HepG2 (cell line): ENCODE measurements around the gene EPHA3.

Source experiments
- EP300 ChIP-seq, 3 experiments: sonication (generic) in 1 of 3; formaldehyde crosslinking in 1 of 3; IDR thresholded peaks; 2 replicates each; pipeline versions ENCODE4 v1.5.1 to v1.6.1; 2011 to 2020; ENCODE audit warnings: low read depth in 2 of 3, low read length in 2 of 3, borderline replicate concordance in 1 of 3, improper control_type of control experiment in 1 of 3, mild to moderate bottlenecking in 1 of 3, missing genetic modification reagents in 1 of 3, moderate library complexity in 1 of 3
- FOSL2 ChIP-seq: sonication (generic); formaldehyde crosslinking; IDR thresholded peaks from 2 replicates; pipeline ENCODE4 v1.4.0; 2020; ENCODE audit warnings: missing genetic modification reagents
- FOXK2 ChIP-seq: fragments of 450-650 bp; IDR thresholded peaks from 2 replicates; pipeline ENCODE4 v1.6.1; 2016
- POLR2A ChIP-seq, 2 experiments: IDR thresholded peaks; 2 replicates each; pipeline ENCODE4 v1.6.1; 2011; ENCODE audit warnings: low read depth in 2 of 2, low read length in 2 of 2, mild to moderate bottlenecking in 1 of 2, moderate library complexity in 1 of 2; ENCODE audit not compliant: insufficient read depth in 1 of 2
- POLR2AphosphoS5 ChIP-seq: IDR thresholded peaks from 2 replicates; pipeline ENCODE4 v1.6.1; 2012; ENCODE audit warnings: low read depth, low read length
- TAF1 ChIP-seq: sonication (generic); formaldehyde crosslinking; IDR thresholded peaks from 2 replicates; pipeline ENCODE4 v1.4.0; 2020; ENCODE audit warnings: missing genetic modification reagents
- TF ChIP-seq, protein P1 (sequence below): IDR thresholded peaks from 2 replicates; pipeline ENCODE4 v1.6.1; 2016; ENCODE audit warnings: low read depth, missing genetic modification reagents, missing compliant biosample characterization

DNA sequence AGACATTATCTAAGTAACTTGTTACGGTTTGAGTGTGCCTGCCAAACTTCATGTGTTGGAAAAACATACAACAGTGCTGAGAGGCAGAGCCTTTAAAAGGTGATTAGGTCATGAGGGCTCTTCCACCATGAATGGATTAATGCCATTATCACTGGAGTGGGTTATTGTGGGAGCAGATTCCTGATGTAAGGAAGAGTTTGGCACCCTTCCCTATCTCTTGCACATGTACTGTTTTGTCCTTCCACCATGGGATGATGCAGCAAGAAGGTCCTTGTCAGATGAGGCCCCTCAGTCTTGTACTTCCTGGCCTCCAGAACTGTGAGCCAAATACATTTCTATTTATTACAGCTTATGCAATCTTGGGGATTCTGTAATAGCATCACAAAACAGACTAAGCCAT lies 413.9 kb downstream of the EPHA3 start:
- TF ChIP-seq POLR2AphosphoS5 (no peak), POLR2A (IDR thresholded peaks at IDR 0.05; ENCODE audit: insufficient read depth in 1 of 2, low read depth in 2 of 2, low read length in 2 of 2) (no peak), EP300 (IDR thresholded peaks at IDR 0.05; ENCODE audit: low read depth in 2 of 2, low read length in 2 of 2) (no peak), EP300 (CRISPR knock-in tag; IDR thresholded peaks at IDR 0.05; ENCODE audit: borderline replicate concordance) (no peak), TAF1 (CRISPR knock-in tag) (no peak), FOXK2 (no peak), FOSL2 (CRISPR knock-in tag) (no peak)
- TF ChIP-seq, protein P1, sequence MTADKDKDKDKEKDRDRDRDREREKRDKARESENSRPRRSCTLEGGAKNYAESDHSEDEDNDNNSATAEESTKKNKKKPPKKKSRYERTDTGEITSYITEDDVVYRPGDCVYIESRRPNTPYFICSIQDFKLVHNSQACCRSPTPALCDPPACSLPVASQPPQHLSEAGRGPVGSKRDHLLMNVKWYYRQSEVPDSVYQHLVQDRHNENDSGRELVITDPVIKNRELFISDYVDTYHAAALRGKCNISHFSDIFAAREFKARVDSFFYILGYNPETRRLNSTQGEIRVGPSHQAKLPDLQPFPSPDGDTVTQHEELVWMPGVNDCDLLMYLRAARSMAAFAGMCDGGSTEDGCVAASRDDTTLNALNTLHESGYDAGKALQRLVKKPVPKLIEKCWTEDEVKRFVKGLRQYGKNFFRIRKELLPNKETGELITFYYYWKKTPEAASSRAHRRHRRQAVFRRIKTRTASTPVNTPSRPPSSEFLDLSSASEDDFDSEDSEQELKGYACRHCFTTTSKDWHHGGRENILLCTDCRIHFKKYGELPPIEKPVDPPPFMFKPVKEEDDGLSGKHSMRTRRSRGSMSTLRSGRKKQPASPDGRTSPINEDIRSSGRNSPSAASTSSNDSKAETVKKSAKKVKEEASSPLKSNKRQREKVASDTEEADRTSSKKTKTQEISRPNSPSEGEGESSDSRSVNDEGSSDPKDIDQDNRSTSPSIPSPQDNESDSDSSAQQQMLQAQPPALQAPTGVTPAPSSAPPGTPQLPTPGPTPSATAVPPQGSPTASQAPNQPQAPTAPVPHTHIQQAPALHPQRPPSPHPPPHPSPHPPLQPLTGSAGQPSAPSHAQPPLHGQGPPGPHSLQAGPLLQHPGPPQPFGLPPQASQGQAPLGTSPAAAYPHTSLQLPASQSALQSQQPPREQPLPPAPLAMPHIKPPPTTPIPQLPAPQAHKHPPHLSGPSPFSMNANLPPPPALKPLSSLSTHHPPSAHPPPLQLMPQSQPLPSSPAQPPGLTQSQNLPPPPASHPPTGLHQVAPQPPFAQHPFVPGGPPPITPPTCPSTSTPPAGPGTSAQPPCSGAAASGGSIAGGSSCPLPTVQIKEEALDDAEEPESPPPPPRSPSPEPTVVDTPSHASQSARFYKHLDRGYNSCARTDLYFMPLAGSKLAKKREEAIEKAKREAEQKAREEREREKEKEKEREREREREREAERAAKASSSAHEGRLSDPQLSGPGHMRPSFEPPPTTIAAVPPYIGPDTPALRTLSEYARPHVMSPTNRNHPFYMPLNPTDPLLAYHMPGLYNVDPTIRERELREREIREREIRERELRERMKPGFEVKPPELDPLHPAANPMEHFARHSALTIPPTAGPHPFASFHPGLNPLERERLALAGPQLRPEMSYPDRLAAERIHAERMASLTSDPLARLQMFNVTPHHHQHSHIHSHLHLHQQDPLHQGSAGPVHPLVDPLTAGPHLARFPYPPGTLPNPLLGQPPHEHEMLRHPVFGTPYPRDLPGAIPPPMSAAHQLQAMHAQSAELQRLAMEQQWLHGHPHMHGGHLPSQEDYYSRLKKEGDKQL (CRISPR knock-in tag): no peak
